Keratinocyte (primary cell): ENCODE results near the gene POPDC3. TPM values are rescaled to one million over a fixed set of nuclear protein-coding genes. Genes with fewer than 3 reads are reported as not detected.

Source experiments
- DNase-seq: peaks from one replicate; pipeline ENCODE4 v3.0.0-alpha.2; 2011; ENCODE audit warnings: low read depth, missing footprints, low spot score
- FAIRE-seq: peaks from 2 replicates; lab custom pipeline; 2011; peaks lifted over from hg19 to GRCh38; lab: Jason Lieb, UNC
- H2AFZ ChIP-seq: 2 replicates; pipeline ENCODE4 v1.6.0; 2012; ENCODE audit warnings: low read length, control low read depth, inconsistent platforms; ENCODE audit not compliant: control insufficient read depth
- H3K27ac ChIP-seq: 2 replicates; pipeline ENCODE4 v1.5.1; 2011; ENCODE audit warnings: low read length; ENCODE audit not compliant: control insufficient read depth, insufficient read depth
- H3K27me3 ChIP-seq: 3 replicates; pipeline ENCODE4 v1.6.0; 2011; ENCODE audit warnings: low read length; ENCODE audit not compliant: control insufficient read depth, insufficient read depth; ENCODE audit errors: extremely low read depth
- H3K36me3 ChIP-seq, 2 experiments: 2 replicates in 1 of 2; 3 replicates in 1 of 2; pipeline ENCODE4 v1.5.1; 2011; ENCODE audit warnings: low read length in 2 of 2, mild to moderate bottlenecking in 1 of 2; ENCODE audit not compliant: control insufficient read depth in 2 of 2, insufficient read depth in 2 of 2; ENCODE audit errors: extremely low read depth in 1 of 2
- H3K4me1 ChIP-seq: 3 replicates; pipeline ENCODE4 v1.5.1; 2011; ENCODE audit warnings: low read length; ENCODE audit not compliant: control insufficient read depth, insufficient read depth; ENCODE audit errors: extremely low read depth
- H3K4me2 ChIP-seq: 3 replicates; pipeline ENCODE4 v1.6.0; 2011; ENCODE audit warnings: low read depth, low read length; ENCODE audit not compliant: control insufficient read depth, insufficient read depth; ENCODE audit errors: extremely low read depth
- H3K4me3 ChIP-seq, 3 experiments: fragments of 200-600 bp in 1 of 3; sonication (generic) in 1 of 3; 2 replicates in 2 of 3; 3 replicates in 1 of 3; pipeline ENCODE4 v1.5.1; 2011 to 2016; ENCODE audit warnings: low read length in 3 of 3, mild to moderate bottlenecking in 3 of 3, control low read depth in 2 of 3, inconsistent platforms in 1 of 3, low read depth in 1 of 3, mixed read lengths in 1 of 3, mixed run types in 1 of 3, moderate library complexity in 1 of 3; ENCODE audit not compliant: control insufficient read depth in 2 of 3, insufficient read depth in 2 of 3; ENCODE audit errors: extremely low read depth in 1 of 3
- H3K79me2 ChIP-seq: 2 replicates; pipeline ENCODE4 v1.6.0; 2012; ENCODE audit warnings: low read length; ENCODE audit not compliant: control insufficient read depth, insufficient read depth
- H3K9ac ChIP-seq: 3 replicates; pipeline ENCODE4 v1.6.0; 2011; ENCODE audit warnings: low read length; ENCODE audit not compliant: control insufficient read depth, insufficient read depth; ENCODE audit errors: extremely low read depth
- H3K9me1 ChIP-seq: 3 replicates; pipeline ENCODE4 v1.6.0; 2011; ENCODE audit warnings: low read length; ENCODE audit not compliant: control insufficient read depth, insufficient read depth; ENCODE audit errors: extremely low read depth
- H3K9me3 ChIP-seq: 2 replicates; pipeline ENCODE4 v1.5.1; 2012; ENCODE audit warnings: low read depth, low read length; ENCODE audit not compliant: control insufficient read depth
- H4K20me1 ChIP-seq: 3 replicates; pipeline ENCODE4 v1.6.0; 2011; ENCODE audit warnings: low read length; ENCODE audit not compliant: control insufficient read depth, insufficient read depth; ENCODE audit errors: extremely low read depth
- EZH2 ChIP-seq: IDR thresholded peaks from one replicate; pipeline ENCODE4 v1.6.1; 2012; ENCODE audit warnings: inconsistent platforms, mild to moderate bottlenecking, low read length, moderate library complexity
- dilution Hi-C: fragments of 300-500 bp; cut with MboI; formaldehyde crosslinking; loops from one replicate; pipeline ENCODE4 v1.7.0; 2020; ENCODE audit warnings: low sequenced_read_pairs; ENCODE audit not compliant: extremely low pct_ligation_motif_present
- polyA plus RNA-seq, 5 experiments: library from polyadenylated mRNA; depleted of rRNA in 3 of 5; stranded (reverse) in 3 of 5; stranded (forward) in 1 of 5; unstranded in 1 of 5; fragments of >200 nt; gene quantifications; 1 replicate in 1 of 5; 2 replicates in 3 of 5; 3 replicates in 1 of 5; pipeline versions ENCODE4 v1.2.1 to v1.2.3, GENCODE V29; 2011 to 2012; ENCODE audit warnings: missing spikeins in 2 of 5, low read depth in 1 of 5, low replicate concordance in 1 of 5
- TF ChIP-seq, protein P1 (sequence below), 3 experiments: IDR thresholded peaks in 1 of 3; conservative IDR thresholded peaks in 1 of 3; optimal IDR thresholded peaks in 1 of 3; 2 replicates in 2 of 3; 3 replicates in 1 of 3; pipeline versions ENCODE3 to v1.5.1; 2011; ENCODE audit warnings: low read length in 3 of 3, mild to moderate bottlenecking in 3 of 3, moderate library complexity in 2 of 3, control low read depth in 1 of 3, inconsistent platforms in 1 of 3; ENCODE audit not compliant: insufficient read depth in 2 of 3; ENCODE audit errors: extremely low read depth in 1 of 3

Gene POPDC3
- polyA plus RNA-seq, 1 donor (not counting 4 experiments of a cell fraction or from before 2014, with no cell fraction given), result 17.2 TPM

DNA sequence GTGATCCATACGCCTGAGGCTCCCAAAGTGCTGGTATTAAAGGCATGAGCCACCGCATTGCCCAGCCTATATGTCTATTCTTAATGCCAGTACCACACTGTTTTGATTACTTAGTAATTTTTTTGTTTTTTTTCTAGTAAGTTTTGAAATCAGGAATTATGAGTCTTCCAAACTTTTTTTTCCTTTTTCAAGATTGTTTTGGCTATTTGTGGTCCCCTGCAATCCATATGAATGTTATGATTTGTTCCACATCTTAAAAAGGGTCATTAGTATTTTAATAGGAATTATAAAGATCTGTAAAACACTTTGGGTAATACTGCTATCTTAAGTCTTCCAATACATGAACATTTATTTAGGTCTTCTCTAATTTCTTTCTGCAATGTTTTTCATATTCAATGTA lies 6.8 kb upstream of the POPDC3 start:
- H3K79me2 ChIP-seq, result no peaks in the 10 kb centered on the region
- DNase-seq (no peak), FAIRE-seq (no peak)
- TF ChIP-seq, protein P1, sequence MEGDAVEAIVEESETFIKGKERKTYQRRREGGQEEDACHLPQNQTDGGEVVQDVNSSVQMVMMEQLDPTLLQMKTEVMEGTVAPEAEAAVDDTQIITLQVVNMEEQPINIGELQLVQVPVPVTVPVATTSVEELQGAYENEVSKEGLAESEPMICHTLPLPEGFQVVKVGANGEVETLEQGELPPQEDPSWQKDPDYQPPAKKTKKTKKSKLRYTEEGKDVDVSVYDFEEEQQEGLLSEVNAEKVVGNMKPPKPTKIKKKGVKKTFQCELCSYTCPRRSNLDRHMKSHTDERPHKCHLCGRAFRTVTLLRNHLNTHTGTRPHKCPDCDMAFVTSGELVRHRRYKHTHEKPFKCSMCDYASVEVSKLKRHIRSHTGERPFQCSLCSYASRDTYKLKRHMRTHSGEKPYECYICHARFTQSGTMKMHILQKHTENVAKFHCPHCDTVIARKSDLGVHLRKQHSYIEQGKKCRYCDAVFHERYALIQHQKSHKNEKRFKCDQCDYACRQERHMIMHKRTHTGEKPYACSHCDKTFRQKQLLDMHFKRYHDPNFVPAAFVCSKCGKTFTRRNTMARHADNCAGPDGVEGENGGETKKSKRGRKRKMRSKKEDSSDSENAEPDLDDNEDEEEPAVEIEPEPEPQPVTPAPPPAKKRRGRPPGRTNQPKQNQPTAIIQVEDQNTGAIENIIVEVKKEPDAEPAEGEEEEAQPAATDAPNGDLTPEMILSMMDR (optimal IDR thresholded peaks at IDR 0.05 in 1 of 3, IDR thresholded peaks at IDR 0.05 in 1 of 3, conservative IDR thresholded peaks at IDR 0.05 in 1 of 3; ENCODE audit: extremely low read depth in 1 of 3, insufficient read depth in 2 of 3, low read length in 3 of 3), result no peak
- TF ChIP-seq EZH2, result no peak
- H3K27ac ChIP-seq, result no peak overlapping the region
- H4K20me1 ChIP-seq, result no peaks in the 10 kb centered on the region
- H3K36me3 ChIP-seq, result no peaks in the 10 kb centered on the region
- H3K4me3 ChIP-seq, result no peak overlapping the region
- H3K9me1 ChIP-seq, result no peaks in the 10 kb centered on the region
- H3K27me3 ChIP-seq, result no peaks in the 10 kb centered on the region
- peaks cover 5% of the 10 kb centered on the region for H3K4me1 ChIP-seq
- no peak overlapping the region for H3K9ac ChIP-seq
- H3K9me3 ChIP-seq, result no peaks in the 10 kb centered on the region
- dilution Hi-C loops, result no loop called here
- H2AFZ ChIP-seq, result no peak overlapping the region
- H3K4me2 ChIP-seq, result no peak overlapping the region

DNA sequence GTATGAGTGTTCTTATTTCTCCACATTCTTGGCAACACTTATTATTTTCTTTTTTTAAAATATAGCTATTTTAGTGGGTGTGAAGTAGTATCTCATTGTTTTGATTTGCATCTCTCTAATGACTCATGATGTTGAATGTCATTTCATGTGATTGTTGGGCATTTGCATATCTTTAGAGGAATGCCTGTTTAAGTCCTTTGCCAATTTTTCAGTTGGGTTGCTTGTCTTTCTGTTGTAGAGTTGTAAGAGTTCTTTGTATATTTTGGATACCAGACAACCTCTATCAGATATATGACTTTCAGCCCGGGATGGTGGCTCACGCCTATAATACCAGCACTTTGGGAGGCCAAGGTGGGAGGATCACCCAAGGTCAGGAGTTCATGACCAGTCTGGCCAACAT lies 5.1 kb upstream of the POPDC3 start:
- TF ChIP-seq EZH2, result no peak
- TF ChIP-seq, protein P1 (optimal IDR thresholded peaks at IDR 0.05 in 1 of 3, IDR thresholded peaks at IDR 0.05 in 1 of 3, conservative IDR thresholded peaks at IDR 0.05 in 1 of 3; ENCODE audit: extremely low read depth in 1 of 3, insufficient read depth in 2 of 3, low read length in 3 of 3), result no peak
- Histone ChIP-seq H3K9ac (no peak overlapping the region), H3K79me2 (no peaks in the 10 kb centered on the region), H3K9me3 (no peaks in the 10 kb centered on the region), H3K36me3 (no peaks in the 10 kb centered on the region), H3K9me1 (no peaks in the 10 kb centered on the region), H2AFZ (no peak overlapping the region), H3K27ac (no peak overlapping the region), H3K4me1 (no peaks in the 10 kb centered on the region), H3K4me2 (no peak overlapping the region), H3K27me3 (no peaks in the 10 kb centered on the region), H4K20me1 (no peaks in the 10 kb centered on the region), H3K4me3 (no peak overlapping the region)
- dilution Hi-C loops, result no loop called here
- no peak for DNase-seq
- FAIRE-seq, result no peak
